IPS DF 6.9 (cell line): Measurements from ENCODE around the gene DOCK2.
"Not testable (repeated sequence)": the region's sequence is repeated elsewhere in the genome, so short reads cannot be mapped to it uniquely, and the experiment has no call there.

Source experiments
- DNase-seq: peaks from one replicate; pipeline ENCODE4 v3.0.0-alpha.2; 2013; ENCODE audit warnings: low read depth, low spot score
- H3K27ac ChIP-seq: one replicate; pipeline ENCODE4 v1.5.1; 2013; ENCODE audit warnings: low read length, control low read depth
- H3K27me3 ChIP-seq: 2 replicates; pipeline ENCODE4 v1.6.1; 2013; ENCODE audit warnings: mild to moderate bottlenecking, low read length; ENCODE audit not compliant: control insufficient read depth, insufficient read depth
- H3K36me3 ChIP-seq: 2 replicates; pipeline ENCODE4 v1.6.1; 2013; ENCODE audit warnings: low read length; ENCODE audit not compliant: control insufficient read depth, insufficient read depth
- H3K4me1 ChIP-seq: 2 replicates; pipeline ENCODE4 v1.6.1; 2013; ENCODE audit warnings: low read length; ENCODE audit not compliant: control insufficient read depth, insufficient read depth
- H3K4me3 ChIP-seq: 2 replicates; pipeline ENCODE4 v1.5.1; 2013; ENCODE audit warnings: mild to moderate bottlenecking, low read length
- H3K9me3 ChIP-seq: 2 replicates; pipeline ENCODE4 v1.6.1; 2013; ENCODE audit warnings: low read length, inconsistent platforms; ENCODE audit not compliant: control insufficient read depth, insufficient read depth
- WGBS: extraction: QIAGEN DNeasy Blood & Tissue Kit; methylation state at CpG from one replicate; pipeline ENCODE4 v1.1.7; 2013; ENCODE audit warnings: mixed read lengths, missing lambda C conversion rate; ENCODE audit not compliant: insufficient read length, insufficient coverage; 5-methylcytosine and 5-hydroxymethylcytosine counted together

The DOCK2 gene

DNA sequence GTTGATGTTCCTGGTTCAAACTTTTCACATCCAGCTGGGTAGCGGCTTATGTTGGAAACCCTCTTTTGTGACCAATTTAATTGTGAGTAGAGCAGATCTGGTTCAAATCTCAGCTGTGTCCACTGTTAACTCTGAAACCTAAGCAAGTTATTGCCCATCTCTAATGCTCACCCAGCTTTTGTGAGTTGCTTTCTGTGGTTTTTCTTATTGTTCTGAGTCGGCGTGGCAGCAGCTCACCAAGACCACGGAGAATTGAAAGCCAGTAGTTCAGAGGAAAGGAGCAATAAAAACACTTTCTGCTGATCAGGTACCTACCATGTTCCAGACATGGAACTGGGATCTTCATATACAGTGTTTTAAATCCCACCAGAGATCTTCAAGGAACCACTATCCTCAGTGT lies 114.4 kb downstream of the DOCK2 start:
- no peak for DNase-seq
- no CpG with 5 or more reads among the region's 4 CpGs for WGBS
- Histone ChIP-seq H3K4me1 (peaks cover 2% of the 10 kb centered on the region; the same call in 1 of the 2 replicates), H3K27me3 (no peaks in the 10 kb centered on the region), H3K9me3 (no peaks in the 10 kb centered on the region), H3K4me3 (no peak overlapping the region), H3K36me3 (no peaks in the 10 kb centered on the region), H3K27ac (no peak overlapping the region)

DNA sequence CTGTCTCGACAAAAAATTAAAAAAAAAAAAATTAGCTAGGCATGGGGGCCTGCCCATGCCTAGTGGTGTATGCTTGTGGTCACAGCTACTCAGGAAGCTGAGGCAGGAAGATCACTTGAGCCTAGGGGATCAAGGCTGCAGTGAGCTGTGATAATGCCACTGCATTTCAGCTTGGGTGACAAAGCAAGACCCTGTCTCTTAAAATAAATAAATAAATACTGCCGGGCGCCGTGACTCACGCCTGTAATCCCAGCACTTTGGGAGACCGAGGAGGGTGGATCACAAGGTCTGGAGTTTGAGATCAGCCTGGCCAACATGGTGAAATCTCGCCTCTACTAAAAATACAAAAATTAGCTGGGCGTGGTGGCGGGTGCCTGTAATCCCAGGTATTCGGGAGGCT lies 115.5 kb downstream of the DOCK2 start:
- DNase-seq, H3K27ac ChIP-seq, H3K9me3 ChIP-seq, H3K4me3 ChIP-seq, H3K27me3 ChIP-seq, H3K36me3 ChIP-seq, H3K4me1 ChIP-seq: not testable (repeated sequence)
- WGBS: no CpG with 5 or more reads among the region's 10 CpGs

DNA sequence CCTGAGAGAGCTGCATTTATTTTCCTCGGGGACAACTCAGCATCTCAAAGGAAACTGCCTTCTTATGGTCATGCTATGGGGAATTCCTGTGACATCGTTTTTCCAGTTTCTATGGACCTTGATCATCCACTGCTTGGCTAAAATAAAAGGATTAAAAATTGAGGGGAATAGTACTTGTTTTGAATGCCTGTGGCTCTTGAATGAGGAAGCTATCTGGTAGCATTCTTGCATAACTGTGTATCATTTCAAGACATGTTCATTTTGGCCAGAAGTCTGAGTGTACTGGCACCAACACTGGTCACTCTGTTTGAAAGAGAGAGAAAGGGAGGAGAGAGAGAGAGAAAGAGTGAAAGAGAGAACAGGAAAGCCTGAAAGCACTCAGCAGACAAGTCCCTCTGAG lies 116.7 kb downstream of the DOCK2 start:
- H3K27ac ChIP-seq: no peak overlapping the region
- no peaks in the 10 kb centered on the region for H3K9me3 ChIP-seq
- peaks cover 2% of the 10 kb centered on the region; the same call in 1 of the 2 replicates for H3K4me1 ChIP-seq
- no peak overlapping the region for H3K4me3 ChIP-seq
- WGBS: no CpG with 5 or more reads among the region's 2 CpGs
- DNase-seq: no peak
- H3K27me3 ChIP-seq: no peaks in the 10 kb centered on the region
- no peaks in the 10 kb centered on the region for H3K36me3 ChIP-seq

DNA sequence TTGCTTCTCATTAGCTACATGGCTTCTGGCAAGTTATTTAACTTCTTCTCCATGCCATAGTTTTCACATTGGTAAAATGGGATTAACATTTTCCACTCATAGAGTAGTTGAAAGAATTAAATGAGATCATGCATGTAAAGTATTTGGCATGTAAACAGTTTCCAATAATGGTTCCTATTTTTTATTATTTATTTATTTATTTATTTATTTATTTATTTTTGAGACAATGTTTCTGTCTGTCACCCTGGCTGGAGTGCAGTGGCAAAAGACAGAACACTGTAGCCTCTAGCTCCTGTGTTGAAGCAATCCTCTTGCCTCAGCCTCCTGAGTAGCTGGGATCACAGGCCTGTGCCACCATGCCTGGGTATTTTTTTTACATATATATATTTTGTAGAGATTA lies 117.7 kb downstream of the DOCK2 start:
- H3K36me3 ChIP-seq: no peaks in the 10 kb centered on the region
- no peak for DNase-seq
- no peaks in the 10 kb centered on the region for H3K9me3 ChIP-seq
- H3K4me1 ChIP-seq: peaks cover 2% of the 10 kb centered on the region; the same call in 1 of the 2 replicates
- no peaks in the 10 kb centered on the region for H3K27me3 ChIP-seq
- no peak overlapping the region for H3K4me3 ChIP-seq
- H3K27ac ChIP-seq: no peak overlapping the region

DNA sequence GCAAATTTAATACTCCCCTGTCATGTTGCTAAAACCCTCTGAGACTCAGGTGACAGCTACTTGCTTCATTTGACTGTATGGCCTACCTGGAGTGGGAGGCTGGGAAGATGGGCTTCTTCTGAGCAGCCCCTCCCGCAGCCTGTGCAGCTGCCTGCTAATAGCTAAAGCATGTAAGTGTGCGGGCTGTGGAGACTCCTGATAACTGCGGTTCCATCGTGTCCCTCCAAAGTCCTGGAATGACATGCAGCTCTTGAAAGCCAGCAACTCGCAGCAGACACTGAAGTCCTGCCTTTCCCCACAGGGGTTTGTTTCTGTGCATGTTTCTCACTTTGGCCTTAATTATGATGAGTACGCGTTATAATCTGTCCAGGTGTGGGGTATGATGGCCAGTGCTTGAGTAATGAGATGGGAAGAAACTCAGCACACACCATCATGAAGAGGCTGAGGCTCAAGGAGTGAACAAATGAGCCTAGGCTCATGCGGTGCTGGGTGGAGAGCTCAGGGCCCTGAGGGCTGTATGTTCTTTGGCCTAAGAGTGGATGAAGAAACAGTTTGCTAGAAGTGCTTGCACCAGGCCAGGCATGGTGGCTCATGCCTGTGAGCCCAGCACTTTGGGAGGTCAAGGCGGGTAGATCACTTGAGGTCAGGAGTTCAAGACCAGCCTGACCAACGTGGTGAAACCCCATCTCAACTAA lies 119.1 kb downstream of the DOCK2 start:
- Histone ChIP-seq H3K36me3 (no peaks in the 10 kb centered on the region), H3K9me3 (no peaks in the 10 kb centered on the region), H3K4me3 (no peak overlapping the region), H3K27me3 (no peaks in the 10 kb centered on the region), H3K27ac (no peak overlapping the region), H3K4me1 (peaks cover 2% of the 10 kb centered on the region; the same call in 1 of the 2 replicates)
- DNase-seq: no peak
- WGBS: no CpG with 5 or more reads among the region's 10 CpGs

DNA sequence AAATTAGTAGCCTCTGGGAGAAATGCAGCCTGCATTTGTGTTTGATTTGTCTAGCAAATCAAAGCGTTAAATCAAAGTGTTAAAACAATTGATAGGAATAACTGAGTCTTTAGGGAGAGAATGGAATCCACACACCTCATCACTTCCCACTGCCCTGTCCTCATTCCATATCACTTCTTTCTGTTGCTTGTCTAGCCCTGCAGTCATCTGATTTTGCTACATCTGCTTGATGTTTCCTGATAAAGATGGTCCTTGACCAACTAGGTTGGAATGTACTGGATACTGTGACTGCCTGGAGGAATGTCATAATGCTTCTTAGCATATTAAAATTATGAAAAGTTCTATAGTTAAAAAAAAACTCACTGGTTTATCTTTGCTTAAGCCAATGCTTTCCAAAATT lies 119.9 kb downstream of the DOCK2 start:
- Histone ChIP-seq H3K4me1 (peaks cover 2% of the 10 kb centered on the region; the same call in 1 of the 2 replicates), H3K27me3 (no peaks in the 10 kb centered on the region), H3K36me3 (no peaks in the 10 kb centered on the region), H3K9me3 (no peaks in the 10 kb centered on the region), H3K27ac (no peak overlapping the region), H3K4me3 (no peak overlapping the region)
- no peak for DNase-seq
- no CpG with 5 or more reads among the region's 1 CpG for whole genome bisulfite sequencing

DNA sequence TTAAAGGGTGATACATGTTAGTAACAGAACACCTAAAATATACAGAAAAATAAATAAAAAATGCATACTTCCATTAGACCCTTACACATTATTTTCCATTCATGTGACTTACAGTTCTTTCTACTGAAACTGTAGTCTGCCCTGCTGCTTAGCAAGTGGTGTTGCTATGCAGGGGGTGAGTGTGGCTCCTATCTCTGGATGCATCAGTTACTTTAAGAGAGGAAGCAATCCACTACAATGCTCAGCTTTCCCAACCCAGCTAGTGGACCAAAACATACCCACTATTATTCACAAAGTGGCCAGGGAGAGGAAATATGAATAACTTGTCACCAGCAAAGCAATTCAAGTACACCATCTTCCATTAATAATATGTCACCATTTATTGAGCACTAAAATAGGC lies 121.8 kb downstream of the DOCK2 start:
- Histone ChIP-seq H3K27ac (no peak overlapping the region), H3K4me1 (peaks cover 2% of the 10 kb centered on the region; the same call in 1 of the 2 replicates), H3K36me3 (no peaks in the 10 kb centered on the region), H3K9me3 (no peaks in the 10 kb centered on the region), H3K4me3 (no peak overlapping the region), H3K27me3 (no peaks in the 10 kb centered on the region)
- no peak for DNase-seq

DNA sequence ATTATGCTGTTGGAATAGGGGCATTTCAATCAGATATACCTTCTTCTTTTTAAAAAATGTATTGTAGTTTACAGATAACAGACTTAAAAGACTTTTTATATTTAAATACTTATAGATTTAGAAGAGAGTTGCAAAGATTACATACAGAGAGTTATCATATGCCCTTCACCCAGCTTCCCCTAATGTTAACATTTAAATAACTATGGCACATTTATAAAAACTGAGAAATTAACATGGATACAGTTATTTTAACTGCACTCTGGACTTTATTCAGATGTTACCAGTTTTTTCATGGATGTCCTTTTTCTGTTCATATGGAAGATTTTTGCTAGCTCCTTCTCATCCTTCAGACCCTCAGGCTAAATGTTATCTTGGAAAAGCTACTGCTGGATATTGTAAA lies 123.2 kb downstream of the DOCK2 start:
- Histone ChIP-seq H3K36me3 (no peaks in the 10 kb centered on the region), H3K4me1 (no peaks in the 10 kb centered on the region; the same call in 1 of the 2 replicates), H3K9me3 (no peaks in the 10 kb centered on the region), H3K4me3 (no peak overlapping the region), H3K27me3 (no peaks in the 10 kb centered on the region), H3K27ac (no peak overlapping the region)
- no peak for DNase-seq

DNA sequence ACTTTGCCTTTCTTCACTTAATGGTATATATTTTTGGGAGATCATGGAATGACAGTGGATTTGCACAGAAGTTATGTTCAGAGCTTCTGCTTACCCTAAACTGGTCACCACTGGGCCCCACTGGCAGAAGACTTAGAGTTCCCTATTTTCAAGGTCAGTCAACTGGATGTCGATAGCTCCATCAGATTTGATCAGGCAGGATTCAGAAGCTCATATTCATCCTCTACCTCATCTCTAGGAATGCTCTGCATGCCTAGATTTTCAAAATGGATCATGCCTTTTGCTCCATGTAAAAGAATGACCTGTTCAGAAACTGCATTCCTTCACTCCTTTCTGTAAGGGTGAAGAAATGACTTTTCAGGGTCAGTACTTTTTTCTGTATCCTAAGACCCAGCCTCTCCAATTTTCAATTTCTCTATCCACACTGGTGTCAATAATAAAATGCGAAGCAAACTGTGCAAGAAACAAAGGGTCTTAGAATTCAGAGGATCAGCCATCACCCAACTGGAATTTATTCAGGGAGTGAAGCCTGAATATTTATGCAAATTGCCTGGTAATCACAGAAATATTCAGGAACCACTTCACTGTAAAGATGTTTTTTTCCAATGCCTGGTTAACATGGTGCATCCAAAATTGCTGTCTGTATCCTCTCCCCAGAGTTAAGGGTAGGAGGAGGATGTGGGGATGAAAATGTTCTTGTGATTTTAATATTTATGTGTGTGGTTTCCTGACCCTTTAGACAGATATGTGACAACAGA lies 125.4 kb downstream of the DOCK2 start:
- H3K27me3 ChIP-seq: no peaks in the 10 kb centered on the region
- H3K9me3 ChIP-seq: no peaks in the 10 kb centered on the region
- no peak overlapping the region for H3K27ac ChIP-seq
- DNase-seq: no peak
- H3K4me3 ChIP-seq: no peak overlapping the region
- WGBS: no CpG with 5 or more reads among the region's 2 CpGs
- H3K36me3 ChIP-seq: no peaks in the 10 kb centered on the region
- H3K4me1 ChIP-seq: no peaks in the 10 kb centered on the region; the same call in 1 of the 2 replicates

DNA sequence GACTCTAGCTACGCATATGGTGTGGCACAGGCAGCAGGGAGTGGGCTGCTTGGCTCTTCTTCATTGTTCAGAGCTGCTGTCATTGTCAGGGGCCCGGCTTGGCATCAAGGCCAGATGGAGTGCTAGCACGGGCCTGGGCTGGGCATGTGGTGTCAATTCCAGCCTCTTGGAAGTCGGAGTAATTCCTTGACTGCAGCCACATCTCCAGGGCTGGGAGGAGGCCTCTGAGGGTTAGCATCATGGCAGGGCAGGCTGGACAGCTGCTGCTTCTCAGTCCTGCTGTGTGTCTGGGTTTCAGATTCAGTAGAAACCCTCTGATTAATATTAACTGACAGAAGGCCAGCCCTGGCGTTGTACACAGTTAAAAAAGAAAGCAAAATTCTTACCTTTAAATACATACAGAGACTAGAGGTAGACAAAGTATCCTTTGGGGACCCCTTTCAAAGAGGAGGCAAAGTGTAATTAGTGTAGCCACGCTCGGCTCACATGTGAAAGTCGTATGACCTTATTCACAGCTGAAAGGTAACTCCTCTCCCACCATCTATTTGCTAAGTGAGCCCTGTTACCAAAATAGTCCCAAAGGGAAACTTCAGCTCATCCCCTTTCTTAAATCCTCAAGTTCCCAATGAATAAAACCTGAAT lies 126.4 kb downstream of the DOCK2 start:
- H3K27me3 ChIP-seq: no peaks in the 10 kb centered on the region
- no peak overlapping the region for H3K4me3 ChIP-seq
- WGBS: no CpG with 5 or more reads among the region's 8 CpGs
- DNase-seq: no peak
- H3K4me1 ChIP-seq: peaks cover 3% of the 10 kb centered on the region
- H3K27ac ChIP-seq: no peak overlapping the region
- no peaks in the 10 kb centered on the region for H3K9me3 ChIP-seq
- H3K36me3 ChIP-seq: no peaks in the 10 kb centered on the region
